Measurements from ENCODE around the gene USP3.
"Not testable (repeated sequence)": the region's sequence is repeated elsewhere in the genome, so short reads cannot be mapped to it uniquely, and the experiment has no call there.

USP3 gene

DNA sequence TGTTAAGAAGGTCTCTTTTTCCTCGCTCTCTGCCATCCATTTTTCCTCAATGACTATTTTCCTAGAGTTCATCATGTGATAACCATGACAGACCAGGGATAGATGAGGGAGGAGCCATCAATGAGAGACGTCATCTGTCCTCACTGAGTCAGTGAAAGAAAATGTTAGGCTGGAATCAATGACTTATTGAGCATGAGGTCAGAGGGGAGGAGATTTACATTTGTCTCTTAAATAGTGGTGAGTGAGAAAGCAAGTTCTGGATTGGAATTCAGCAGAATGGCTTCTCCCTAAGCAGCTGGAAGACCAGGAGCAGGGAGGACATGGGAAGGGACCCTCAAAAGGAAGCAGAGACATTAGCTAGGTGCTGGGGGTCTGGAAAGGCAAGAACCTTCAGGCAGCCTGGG lies 28.2 kb upstream of the USP3 start:
- no peak for DNase-seq (ENCODE audit: low read depth)

DNA sequence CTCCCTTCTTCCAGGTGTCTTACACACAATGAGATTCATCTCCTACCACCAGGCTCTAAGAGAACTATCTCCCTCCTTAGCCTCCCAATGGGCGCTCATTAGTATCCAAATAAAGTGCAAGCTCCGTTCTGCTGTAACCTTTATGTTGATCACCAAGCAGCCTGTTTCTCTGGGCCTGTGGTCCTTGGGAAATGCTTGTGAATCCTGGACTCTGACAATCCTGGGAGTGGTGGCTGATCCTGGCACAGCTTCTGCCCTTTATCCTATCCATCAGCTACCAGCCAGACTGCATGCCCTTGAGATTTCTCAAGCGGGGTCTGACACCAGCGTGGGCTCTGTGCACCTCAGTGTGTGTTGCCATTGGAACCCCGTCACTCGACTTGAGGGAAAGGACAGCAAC lies 26.1 kb upstream of the USP3 start:
- no peak for DNase-seq (ENCODE audit: low read depth)

DNA sequence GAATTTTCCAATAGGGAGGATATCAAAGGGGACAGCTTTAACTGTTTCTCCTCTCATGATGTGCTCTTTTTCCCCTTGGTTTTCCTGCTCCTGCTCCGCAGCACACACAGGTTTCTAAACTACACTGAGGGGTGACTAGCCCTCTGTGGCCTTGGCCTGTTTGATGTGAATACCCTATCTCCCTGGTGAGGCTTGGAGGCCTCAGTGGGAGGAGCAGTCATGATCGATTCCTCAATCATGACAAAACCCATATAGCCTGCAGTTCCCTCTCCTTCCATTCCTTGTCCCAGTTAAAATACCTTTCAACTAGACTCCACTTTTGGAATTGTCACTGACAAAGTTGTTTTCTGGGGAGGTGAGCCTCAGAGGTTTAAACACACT lies 24.0 kb upstream of the USP3 start:
- no peak for DNase-seq (ENCODE audit: low read depth)

DNA sequence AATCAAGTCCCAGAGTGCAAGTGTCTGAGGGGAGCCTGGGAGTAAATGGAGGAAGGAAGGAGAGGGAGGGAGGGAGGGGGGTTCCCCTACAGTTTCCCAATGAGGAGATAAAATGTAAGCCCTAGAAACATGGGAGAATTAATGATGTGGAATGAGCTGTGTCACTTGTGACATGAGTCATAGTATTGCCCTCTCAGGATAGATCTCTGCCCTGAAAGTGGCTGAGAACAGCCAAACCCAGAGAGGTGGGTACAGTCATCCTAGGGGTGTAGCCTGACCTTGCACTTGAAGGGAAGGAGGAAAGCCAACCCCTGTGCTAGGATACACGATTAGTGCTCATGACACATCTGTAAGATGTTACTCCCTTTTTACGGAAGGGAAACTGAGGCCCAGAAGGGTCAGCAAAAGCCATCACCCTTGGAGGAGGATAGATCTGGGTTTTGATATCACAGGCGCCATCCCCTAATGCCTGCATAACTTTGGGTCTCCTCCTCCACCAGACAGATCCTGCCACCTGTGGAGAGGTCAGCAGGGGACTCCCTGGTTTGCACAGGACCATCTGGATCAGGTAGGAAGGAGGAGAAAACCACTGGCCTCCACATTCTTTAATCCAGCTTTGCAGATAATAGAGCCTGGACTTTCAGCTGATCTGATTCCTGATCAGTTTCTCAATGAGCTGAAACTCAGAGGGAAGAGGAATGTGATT lies 23.1 kb upstream of the USP3 start:
- DNase-seq (ENCODE audit: low read depth): no peak

DNA sequence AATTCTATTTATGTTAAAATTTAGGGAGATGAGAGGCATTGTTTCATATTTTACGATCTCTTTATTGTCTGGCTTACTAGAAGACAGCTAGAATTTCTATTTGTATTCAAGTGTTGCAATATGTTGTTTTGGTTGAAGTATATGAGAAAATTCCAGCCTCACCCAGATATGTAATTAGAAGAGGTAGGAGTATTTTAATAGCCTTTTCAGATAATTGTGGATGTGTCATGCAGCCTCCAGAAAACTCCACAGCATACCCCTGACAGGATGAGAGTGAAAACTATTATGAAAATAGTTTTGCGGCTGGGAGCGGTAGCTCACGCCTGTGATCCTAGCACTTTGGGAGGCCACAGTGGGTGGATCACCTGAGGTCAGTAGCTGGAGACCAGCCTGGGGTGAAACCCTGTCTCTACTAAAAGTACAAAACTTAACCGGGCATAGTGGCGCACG lies 21.5 kb upstream of the USP3 start:
- no peak for DNase-seq (ENCODE audit: low read depth)

DNA sequence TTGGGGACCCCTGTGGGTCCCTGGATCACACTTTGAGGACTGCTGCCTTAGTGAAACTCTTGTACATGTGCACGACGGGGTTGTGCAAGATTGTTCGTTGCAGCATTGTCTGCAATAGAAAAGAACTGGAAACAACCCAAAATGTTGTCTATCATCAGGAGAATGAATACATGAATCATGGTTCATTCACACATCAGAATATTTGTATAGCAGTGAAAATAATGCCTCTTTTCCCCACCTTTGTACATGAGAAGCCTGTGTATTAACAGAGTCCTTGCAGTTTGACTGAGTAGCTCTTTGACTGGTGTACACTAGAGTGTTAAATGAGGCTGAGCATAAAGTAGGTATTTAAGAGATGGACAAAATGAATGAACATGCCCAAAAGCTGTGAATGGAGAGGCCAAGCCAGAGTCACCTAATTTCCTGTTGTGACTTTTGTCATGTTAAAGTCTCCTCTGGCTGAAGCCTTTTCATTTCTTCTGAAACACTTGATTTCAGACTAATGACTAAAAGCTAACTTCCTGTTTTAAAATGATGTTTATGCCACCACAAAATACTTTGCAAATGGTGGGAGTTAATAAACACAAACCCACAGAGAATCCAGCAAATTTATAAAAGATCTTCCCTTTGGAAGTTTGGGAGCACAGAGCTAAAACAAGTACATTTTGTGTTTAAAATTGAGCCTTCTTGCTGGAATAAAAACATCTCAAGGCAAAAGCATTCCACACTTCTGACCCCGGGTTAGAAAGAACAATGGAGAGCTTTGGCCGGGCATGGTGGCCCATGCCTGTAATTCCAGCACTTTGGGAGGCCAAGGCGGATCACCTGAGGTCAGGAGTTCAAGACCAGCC lies 20.6 kb upstream of the USP3 start:
- no peak for DNase-seq (ENCODE audit: low read depth)

DNA sequence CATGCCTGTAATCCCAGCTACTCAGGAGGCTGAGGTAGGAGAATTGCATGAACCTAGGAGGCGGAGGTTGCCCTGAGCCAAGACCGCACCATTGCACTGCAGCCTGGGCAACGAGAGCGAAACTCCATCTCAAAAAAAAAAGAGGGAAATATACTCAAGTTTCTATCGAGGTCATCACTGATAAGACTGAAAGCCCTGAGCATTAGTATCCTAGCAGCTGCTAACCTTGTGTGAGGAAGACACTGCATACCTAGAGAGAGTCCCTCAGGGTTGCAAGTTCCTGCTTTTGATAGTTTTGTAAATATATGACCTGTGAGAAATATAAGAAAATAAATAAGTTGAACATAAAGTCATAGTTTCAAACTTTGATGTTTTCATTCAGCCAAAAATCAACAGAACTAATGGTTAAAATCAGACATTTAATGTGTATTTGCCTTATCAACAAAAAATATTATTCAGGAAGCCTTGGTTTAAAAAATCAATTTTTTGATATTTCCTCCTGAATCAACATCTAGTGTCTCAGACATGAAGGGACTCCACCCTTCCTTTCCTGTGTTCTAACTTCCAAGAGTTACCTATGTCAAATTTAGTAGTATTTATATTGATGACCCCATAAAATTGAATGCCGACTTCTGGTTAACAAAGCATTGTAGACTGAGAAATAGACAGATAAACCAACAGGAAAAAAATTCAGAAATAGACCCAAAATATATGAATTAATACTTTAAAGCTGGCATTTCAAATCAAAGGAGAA lies 19.8 kb upstream of the USP3 start:
- no peak for DNase-seq (ENCODE audit: low read depth)

DNA sequence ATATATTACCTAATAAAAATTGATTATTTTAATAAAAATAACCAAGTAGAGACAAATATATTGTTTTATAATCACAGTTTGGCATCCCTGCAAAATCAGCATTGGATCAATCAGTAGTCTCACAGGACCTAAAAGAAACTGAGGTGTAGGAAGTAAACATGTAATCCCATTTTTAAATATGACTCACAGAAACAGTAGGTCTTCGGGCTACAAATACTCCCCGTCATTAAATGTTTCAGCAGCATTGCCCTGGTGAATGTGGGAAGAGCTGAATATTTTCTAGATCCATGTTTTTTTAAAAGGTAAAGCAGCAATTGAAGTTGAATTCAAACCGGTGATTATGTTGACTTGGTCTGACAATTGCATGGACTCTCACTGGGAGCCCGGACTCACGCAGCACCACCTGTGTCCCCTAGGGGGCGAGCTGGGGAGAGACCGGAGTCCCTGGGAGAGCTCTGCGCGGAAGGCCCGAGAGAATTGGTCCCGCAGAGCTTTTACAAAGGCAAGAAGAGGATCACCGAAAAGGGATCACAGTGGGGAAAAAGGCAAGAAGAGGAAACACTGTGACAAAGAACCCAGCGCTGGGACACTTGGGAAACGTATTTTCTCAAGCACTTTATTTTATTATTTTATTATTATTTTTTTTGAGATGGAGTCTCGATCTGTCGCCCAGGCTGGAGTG lies 17.2 kb upstream of the USP3 start:
- peak; percentile 85 for DNase-seq (ENCODE audit: low read depth)

DNA sequence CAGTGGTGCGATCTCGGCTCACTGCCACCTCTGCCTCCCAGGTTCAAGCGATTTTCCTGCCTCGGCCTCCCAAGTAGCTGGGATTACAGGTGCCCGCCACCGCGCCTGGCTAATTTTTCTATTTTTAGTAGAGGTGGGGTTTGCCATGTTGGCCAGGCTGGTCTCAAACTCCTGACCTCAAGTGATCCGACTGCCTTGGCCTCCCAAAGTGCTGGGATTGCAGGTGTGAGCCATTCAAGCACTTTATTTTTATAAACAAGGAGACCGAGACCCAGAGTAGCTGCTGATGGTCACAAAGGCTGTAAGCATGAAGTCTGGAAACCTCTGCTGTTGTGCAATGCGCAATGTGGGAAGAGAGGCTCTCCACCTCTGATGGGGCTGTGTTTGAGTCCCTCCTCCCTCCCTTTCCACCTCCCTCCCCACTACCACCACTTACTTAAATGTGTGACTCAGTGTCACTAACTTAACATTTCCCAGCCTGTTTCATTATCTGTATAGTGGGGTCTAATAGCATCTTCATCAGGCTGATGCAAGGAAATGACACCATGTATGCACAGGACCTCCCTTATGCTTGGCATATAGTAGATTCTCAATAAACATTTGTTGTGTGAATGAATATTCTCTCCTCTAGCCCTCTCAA lies 16.5 kb upstream of the USP3 start:
- not testable (repeated sequence) for DNase-seq (ENCODE audit: low read depth)

DNA sequence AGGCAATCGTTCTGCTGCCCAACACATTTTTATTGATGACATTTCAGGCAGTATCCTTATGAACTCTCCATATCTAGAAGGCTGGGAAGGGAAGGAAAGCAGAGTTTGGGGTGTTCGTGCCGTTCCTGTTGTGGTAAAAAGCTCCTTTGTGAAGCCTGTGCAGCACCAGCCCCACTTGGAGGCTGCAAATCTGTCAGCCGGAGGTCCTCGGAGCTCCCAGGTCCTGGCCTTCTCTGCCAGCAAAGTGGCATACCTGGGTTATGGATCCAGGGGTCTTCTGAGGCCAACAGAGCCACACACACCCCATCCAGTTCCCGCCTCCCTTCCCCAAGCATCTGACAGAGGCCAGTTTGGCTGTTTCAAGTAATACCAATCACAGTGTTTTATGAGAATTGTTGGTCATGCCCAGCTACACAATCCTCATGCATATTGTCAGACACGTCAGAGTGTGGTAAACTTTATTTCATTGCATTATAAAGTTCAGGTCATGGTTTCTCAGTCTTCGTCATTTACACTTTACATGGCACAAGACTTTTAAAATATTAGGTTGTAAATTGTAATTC lies 15.9 kb upstream of the USP3 start:
- no peak for DNase-seq (ENCODE audit: low read depth)

DNA sequence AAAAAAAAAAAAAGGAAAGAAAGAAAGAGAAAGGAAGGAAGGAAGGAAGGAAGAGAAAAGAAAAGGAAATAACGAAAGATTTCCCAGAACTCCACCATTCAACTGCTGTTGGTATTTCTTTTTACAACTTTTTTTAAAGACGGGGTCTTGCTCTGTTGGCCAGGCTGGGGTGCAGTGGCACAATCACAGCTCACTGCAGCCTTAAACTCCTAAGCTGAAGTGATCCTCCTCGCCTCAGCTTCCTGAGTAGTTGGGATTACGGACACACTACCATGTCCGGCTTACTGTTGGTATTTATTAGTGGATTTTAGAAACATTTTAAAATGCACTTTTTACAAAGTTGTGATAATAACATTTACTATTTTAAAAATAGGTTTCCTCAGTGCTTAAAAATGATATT lies 15.0 kb upstream of the USP3 start:
- DNase-seq (ENCODE audit: low read depth): no peak

DNA sequence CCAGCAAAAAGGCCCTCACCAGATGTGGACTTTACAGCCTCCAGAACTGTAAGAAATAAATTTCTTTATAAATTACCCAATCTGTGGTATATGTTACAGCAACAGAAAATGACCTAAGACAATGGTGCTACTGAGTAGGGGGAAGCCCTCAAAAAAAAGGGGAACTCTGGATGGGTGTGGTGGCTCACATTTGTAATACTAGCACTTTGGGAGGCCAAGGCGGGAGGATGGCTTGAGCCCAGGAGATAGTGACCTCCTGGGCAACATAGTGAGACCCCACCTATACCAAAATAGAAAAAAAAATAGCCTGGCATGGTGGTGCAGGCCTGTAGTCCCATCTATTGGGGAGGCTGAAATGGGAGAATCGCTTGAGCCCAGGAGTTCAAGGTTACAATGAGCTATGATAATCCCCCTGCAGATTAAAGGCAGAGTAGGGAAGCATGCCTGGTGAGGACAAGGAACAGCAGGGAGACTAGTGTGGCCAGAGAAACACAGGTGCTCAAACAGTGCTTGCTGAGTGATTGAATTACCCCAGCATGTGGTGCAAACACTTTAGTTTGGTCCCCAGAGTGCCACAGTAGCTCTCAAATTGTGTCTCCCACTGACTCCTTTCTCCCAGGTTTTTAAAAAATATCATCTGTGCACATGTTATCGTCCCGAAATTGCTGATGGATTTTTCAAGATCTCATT lies 13.9 kb upstream of the USP3 start:
- DNase-seq (ENCODE audit: low read depth): no peak

DNA sequence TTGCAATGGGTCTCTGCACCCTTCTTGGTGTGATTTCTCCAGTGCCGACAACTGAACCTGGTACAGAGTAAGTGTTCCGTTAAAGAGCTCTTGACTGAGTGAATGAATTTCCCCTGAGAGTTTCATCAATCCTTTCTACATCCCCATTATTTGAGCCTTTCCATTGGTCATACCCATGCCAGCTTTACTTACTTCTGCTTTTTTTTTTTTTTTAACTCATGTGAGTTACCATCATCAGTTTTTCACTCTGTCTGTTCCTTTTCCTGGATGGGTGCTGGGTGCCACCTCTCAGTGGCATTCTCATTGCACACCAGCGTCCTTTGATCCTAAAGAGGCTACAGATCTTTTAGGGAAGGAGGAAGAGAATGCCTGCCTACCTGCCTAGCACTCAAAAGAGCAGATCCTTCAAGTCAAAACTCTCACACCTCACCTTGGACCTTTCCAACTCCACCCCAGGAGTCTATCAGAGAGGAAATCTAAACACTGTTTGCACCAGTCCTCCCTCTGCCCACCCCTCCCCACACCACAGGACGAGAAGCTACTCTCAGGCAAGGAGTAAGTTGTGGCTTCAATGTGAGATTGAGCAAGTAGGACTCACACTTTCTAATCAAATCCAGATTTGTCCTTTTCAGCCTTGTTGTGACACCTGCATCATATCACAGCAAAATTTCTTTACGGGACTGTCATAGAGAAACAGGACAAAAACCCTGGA lies 13.1 kb upstream of the USP3 start:
- DNase-seq (ENCODE audit: low read depth): no peak

DNA sequence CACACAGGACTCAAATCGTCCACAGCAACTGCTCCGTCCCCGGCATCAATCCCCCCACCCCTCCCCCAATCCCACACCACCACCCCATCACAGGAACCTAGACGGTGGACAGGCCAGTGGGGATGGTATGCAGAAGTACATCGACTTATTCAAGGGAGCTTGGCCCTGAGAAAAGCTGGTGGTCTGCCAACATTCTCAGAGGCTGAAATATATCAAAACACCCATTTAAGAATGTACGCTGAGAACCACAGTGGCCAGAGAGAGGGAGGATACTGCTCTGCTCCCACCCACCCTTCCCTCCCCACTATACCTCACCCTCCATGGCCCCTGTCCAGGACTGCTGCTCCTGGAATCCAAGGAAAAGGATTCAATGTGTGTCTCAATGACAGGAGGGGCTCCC lies 12.4 kb upstream of the USP3 start:
- no peak for DNase-seq (ENCODE audit: low read depth)

DNA sequence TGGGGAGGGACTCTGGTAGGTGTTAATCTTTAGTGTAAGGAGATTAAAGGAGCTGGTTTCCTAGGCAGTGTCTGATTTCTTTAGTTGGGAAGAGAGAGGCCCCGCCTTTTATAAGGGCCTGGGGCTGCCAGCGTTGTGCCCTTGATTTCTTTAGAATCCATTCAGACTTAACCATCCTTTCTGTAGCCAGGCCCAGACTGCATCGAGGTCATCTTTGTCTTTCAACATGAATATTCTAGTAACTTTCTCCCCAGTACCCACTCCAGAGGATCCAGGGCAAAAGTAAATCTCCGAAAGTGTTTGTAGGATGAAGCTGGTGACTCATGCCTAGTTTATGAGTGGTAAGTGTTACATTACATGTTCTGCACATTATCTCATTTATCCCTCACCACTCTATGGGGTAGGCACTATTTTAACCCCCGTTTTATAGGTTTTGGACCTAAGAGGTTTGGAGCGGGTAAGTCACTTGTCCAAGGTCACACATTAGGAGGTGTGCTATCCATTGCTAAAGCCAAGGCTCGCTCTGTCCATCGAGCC lies 11.8 kb upstream of the USP3 start:
- DNase-seq (ENCODE audit: low read depth): no peak

DNA sequence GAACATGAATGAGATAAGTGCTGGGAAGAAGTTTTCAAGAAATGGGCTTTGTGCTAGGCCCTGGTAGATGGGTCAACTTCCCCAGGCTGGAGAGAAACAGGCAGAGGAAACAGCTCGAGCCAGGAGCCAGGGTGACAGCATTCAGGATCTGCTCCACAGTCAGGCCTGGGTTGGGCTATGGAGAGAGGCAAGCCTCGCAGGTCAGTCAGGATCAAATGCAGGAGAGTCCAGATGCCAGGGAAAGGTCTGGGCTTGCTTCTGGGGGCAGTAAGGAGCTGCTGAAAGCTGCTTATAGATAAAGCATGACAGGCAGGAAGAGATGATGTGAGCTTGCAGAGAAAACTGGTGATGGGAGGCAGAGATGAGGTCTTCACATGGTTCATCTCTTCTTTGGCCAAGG lies 11.0 kb upstream of the USP3 start:
- no peak for DNase-seq (ENCODE audit: low read depth)

DNA sequence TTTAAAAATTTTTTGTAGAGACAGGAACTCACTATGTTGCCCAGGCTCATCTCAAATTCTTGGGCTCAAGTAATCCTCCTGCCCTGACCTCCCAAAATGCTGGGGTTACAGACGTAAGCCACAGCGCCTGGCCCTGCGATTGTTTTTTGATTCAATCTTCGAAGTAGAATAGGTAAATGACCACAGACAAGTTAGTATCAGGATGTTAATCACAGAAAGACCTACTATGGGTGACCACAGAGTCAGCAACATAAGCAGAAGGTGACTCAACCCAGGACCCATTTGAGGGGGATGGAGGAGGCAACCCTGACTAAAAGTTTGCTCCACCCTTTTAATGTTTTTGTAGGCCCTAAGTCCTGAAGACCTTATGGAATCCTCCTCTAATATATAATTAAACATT lies 10.0 kb upstream of the USP3 start:
- DNase-seq (ENCODE audit: low read depth): no peak

DNA sequence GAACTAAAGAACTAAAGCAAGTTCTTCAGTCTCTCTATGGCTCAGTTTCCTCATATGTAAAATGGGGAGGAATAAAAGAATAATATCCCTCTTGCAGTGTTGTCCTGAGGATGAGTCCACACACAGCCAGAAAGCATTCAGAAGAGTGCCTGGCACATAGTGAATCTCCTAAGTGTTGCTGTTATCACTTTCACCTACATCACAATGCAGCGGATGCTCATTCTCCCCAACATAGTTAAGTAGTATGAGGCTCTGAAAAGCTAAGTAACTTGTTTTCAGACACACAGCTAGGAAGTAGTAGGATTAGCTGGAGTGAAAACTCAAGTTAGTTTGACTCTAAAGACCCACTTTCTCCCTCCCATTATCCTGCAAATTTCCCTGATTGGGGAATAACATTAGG lies 9.1 kb upstream of the USP3 start:
- no peak for DNase-seq (ENCODE audit: low read depth)

DNA sequence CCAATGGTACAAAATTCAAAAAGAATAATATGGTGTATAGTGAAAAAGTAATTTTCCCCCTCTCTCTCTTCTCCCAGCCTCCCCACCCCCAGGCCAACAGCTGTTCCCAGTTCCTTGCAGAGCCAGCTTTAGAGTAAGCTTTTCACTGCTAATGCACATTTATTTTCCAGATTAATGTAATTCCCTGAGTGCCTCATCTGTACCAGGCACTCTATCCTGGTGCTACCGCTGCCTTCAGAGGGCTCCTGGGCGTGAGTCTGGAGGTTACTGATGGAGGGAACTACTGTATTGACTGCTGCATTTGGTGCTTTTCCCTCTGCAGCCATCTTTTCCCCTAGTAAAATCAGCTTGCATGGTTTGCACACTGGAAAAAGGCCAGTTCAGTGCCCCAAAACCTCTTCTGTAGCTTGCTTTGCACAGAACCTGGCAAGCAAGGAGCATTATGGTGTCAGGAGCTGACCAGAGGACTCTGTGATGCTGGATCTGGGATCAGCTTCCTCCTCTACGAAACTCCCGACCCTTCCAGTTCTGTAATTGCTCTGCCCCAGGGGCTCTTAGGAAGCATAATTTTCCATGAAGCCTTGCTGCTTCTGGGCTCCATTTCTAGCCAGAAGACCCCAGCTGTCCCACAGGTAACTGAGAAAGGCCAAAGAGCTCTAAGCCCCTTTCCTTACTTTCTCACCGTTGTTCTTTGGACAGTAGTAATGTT lies 8.5 kb upstream of the USP3 start:
- no peak for DNase-seq (ENCODE audit: low read depth)
